GM12878 (cell line): ENCODE data around the gene SGK2. TPM values are rescaled to one million over a fixed set of nuclear protein-coding genes. Genes with fewer than 3 reads are reported as not detected.

ENCODE experiments used
- ATAC-seq: fragments of 200-7000 bp; cut with Tn5 transposase; 3 replicates; pipeline ENCODE4 v1.9.1; 2020; ENCODE audit warnings: mild to moderate bottlenecking, moderate library complexity
- BruUV-seq: library from RNA; stranded (reverse); fragments of 400-500 nt; replicated peaks from 2 replicates; lab custom pipeline; 2021; lab: Mats Ljungman, UMichigan
- CTCF ChIA-PET: fragments of 300-600 bp; sonication (Branson Sonifier 250); formaldehyde crosslinking; extraction: SDS; loops from one replicate; lab custom pipeline; 2021; ENCODE audit warnings: inconsistent platforms; lab: Yijun Ruan, JAX
- POLR2A ChIA-PET: fragments of 350-600 bp; formaldehyde crosslinking; extraction: SDS; loops from one replicate; lab custom pipeline; 2021; ENCODE audit warnings: inconsistent platforms; lab: Charles Lee
- RAD21 ChIA-PET: fragments of 300-600 bp; sonication (Branson Sonifier 250); formaldehyde crosslinking; loops from one replicate; lab custom pipeline; 2023; ENCODE audit warnings: antibody characterized with exemption; ENCODE audit not compliant: unreplicated experiment; lab: Charles Lee
- SMC1A ChIA-PET: fragments of 300-600 bp; sonication (Branson Sonifier 250); formaldehyde crosslinking; loops from one replicate; lab custom pipeline; 2023; ENCODE audit not compliant: unreplicated experiment, uncharacterized antibody; lab: Charles Lee
- DNase-seq: peaks from one replicate; pipeline ENCODE4 v3.0.0-alpha.2; 2011; ENCODE audit warnings: low read depth, low spot score
- FAIRE-seq: peaks from 3 replicates; lab custom pipeline; 2011; peaks lifted over from hg19 to GRCh38; lab: Jason Lieb, UNC
- H2AFZ ChIP-seq: 2 replicates; pipeline ENCODE4 v1.6.0; 2011; ENCODE audit warnings: low read depth, low read length, control low read depth; ENCODE audit not compliant: control insufficient read depth
- H3K27ac ChIP-seq: 2 replicates; pipeline ENCODE4 v1.5.1; 2011; ENCODE audit warnings: control low read depth; ENCODE audit not compliant: control insufficient read depth, insufficient read depth
- H3K27me3 ChIP-seq, 2 experiments: replicated peaks in 1 of 2; 2 replicates each; pipeline versions ENCODE4 v1.6.0 to v1.6.1; 2011; ENCODE audit warnings: low read length in 1 of 2; ENCODE audit not compliant: control insufficient read depth in 2 of 2, insufficient read depth in 2 of 2
- H3K36me3 ChIP-seq, 2 experiments: 2 replicates each; pipeline ENCODE4 v1.5.1; 2011; ENCODE audit warnings: low read length in 1 of 2; ENCODE audit not compliant: control insufficient read depth in 2 of 2, insufficient read depth in 2 of 2
- H3K4me1 ChIP-seq: 2 replicates; pipeline ENCODE4 v1.6.1; 2011; ENCODE audit warnings: mild to moderate bottlenecking, low read length, moderate library complexity, mixed read lengths; ENCODE audit not compliant: control insufficient read depth, insufficient read depth
- H3K4me2 ChIP-seq: 2 replicates; pipeline ENCODE4 v1.6.0; 2011; ENCODE audit warnings: control low read depth; ENCODE audit not compliant: control insufficient read depth, insufficient read depth
- H3K4me3 ChIP-seq: fragments of 200-600 bp; sonication (generic); 2 replicates; pipeline ENCODE4 v1.5.1; 2016
- H3K79me2 ChIP-seq: 2 replicates; pipeline ENCODE4 v1.6.0; 2011; ENCODE audit warnings: low read length; ENCODE audit not compliant: control insufficient read depth, insufficient read depth
- H3K9ac ChIP-seq: 2 replicates; pipeline ENCODE4 v1.8.0; 2011; ENCODE audit warnings: low read length, control low read depth, mixed read lengths; ENCODE audit not compliant: control insufficient read depth, insufficient read depth
- H3K9me3 ChIP-seq: replicated peaks from 3 replicates; pipeline ENCODE4 v1.5.1; 2011; ENCODE audit warnings: mild to moderate bottlenecking, low read length; ENCODE audit not compliant: control insufficient read depth, insufficient read depth
- H4K20me1 ChIP-seq: 2 replicates; pipeline ENCODE4 v1.6.0; 2011; ENCODE audit not compliant: control insufficient read depth, insufficient read depth
- GATAD2B ChIP-seq: fragments of 450-650 bp; conservative IDR thresholded peaks from 2 replicates; pipeline ENCODE4 v1.6.1; 2017; ENCODE audit warnings: low read depth, mild to moderate bottlenecking, moderate library complexity
- KLF5 ChIP-seq: fragments of 450-650 bp; IDR thresholded peaks from 2 replicates; pipeline ENCODE4 v1.6.1; 2014; ENCODE audit warnings: mild to moderate bottlenecking; ENCODE audit not compliant: partially characterized antibody
- NR2C2 ChIP-seq: IDR thresholded peaks from 2 replicates; pipeline ENCODE4 v1.6.1; 2011; ENCODE audit warnings: borderline replicate concordance, low read depth; ENCODE audit not compliant: control insufficient read depth, insufficient read length
- POLR2AphosphoS5 ChIP-seq: IDR thresholded peaks from 2 replicates; pipeline ENCODE4 v1.6.1; 2011; ENCODE audit warnings: mild to moderate bottlenecking, low read length, inconsistent platforms
- SMC3 ChIP-seq: IDR thresholded peaks from 2 replicates; pipeline ENCODE4 v1.6.1; 2011; ENCODE audit warnings: low read length, improper control_type of control experiment, borderline replicate concordance
- SUPT20H ChIP-seq: IDR thresholded peaks from 2 replicates; pipeline ENCODE4 v1.6.1; 2011; ENCODE audit warnings: low read depth, mild to moderate bottlenecking, low read length, moderate library complexity, borderline replicate concordance; ENCODE audit not compliant: control insufficient read depth
- ZNF687 ChIP-seq: fragments of 450-650 bp; IDR thresholded peaks from 2 replicates; pipeline ENCODE4 v1.6.1; 2017; ENCODE audit warnings: mild to moderate bottlenecking, moderate library complexity
- WGBS: methylation state at CpG from one replicate; pipeline ENCODE4 v1.1.6; 2016; ENCODE audit warnings: low lambda C conversion rate; ENCODE audit not compliant: insufficient replicate concordance, insufficient coverage; ENCODE audit errors: missing lambda C conversion rate; 5-methylcytosine and 5-hydroxymethylcytosine counted together
- in situ Hi-C: fragments of 300-500 bp; cut with MboI; formaldehyde crosslinking; loops from 9 replicates; pipeline ENCODE4 v1.14.3; 2018; ENCODE audit warnings: mixed read lengths
- intact Hi-C: fragments of 100-400 bp; cut with micrococcal nuclease; formaldehyde crosslinking; loops from one replicate; pipeline ENCODE4 v1.14.2; 2022; ENCODE audit not compliant: unreplicated experiment
- polyA plus RNA-seq, 11 experiments: library from polyadenylated mRNA; depleted of rRNA in 4 of 11; unstranded in 6 of 11; stranded (reverse) in 5 of 11; fragments of >200 nt; fragmentation: Nextera tagmentation in 4 of 11; fragmentation: Illumina TruSeq in 1 of 11; extraction: Ambion mirVana in 4 of 11; extraction: Trizol in 1 of 11; gene quantifications; 1 replicate in 1 of 11; 2 replicates in 10 of 11; pipeline versions ENCODE4 v1.2.1 to v1.2.3, GENCODE V29; 2011 to 2016; ENCODE audit warnings: inconsistent platforms in 2 of 11, missing spikeins in 2 of 11, low read depth in 1 of 11
- total RNA-seq, 4 experiments: library from RNA; depleted of rRNA in 3 of 4; stranded (reverse); fragments of >200 nt in 3 of 4; fragmentation: Illumina TruSeq in 1 of 4; extraction: Trizol in 1 of 4; gene quantifications; 2 replicates each; pipeline versions ENCODE4 v1.2.1 to v1.2.3, GENCODE V29; 2013 to 2021

Gene SGK2
- total and polyA plus RNA-seq, 10 of the 15 experiments (the other 5 are each of a cell fraction or from before 2014, with no cell fraction given): 0.04 to 0.96 (median 0.22) TPM; not detected in 3

GRCh38 chr20:43511879-43512278 lies 46.9 kb upstream of the SGK2 start:
- H3K9me3 ChIP-seq: no peaks in the 10 kb centered on the region
- ATAC-seq: no peak
- H2AFZ ChIP-seq: no peak overlapping the region
- H3K9ac ChIP-seq: no peak overlapping the region
- DNase-seq: no peak
- no peak overlapping the region for H3K4me3 ChIP-seq
- ChIA-PET POLR2A (no interaction called here), RAD21 (no interaction called here), CTCF (no interaction called here), SMC1A (no interaction called here)
- no peaks in the 10 kb centered on the region for H3K36me3 ChIP-seq
- H4K20me1 ChIP-seq: no peaks in the 10 kb centered on the region
- H3K27me3 ChIP-seq: peaks cover 2 to 8% of the 10 kb centered on the region in 2 experiments; a peak in 2 of 4 replicates
- peaks cover 3% of the 10 kb centered on the region; the same call in 1 of the 2 replicates for H3K4me1 ChIP-seq
- H3K27ac ChIP-seq: no peak overlapping the region
- FAIRE-seq: no peak
- H3K79me2 ChIP-seq: peaks cover 2% of the 10 kb centered on the region
- in situ Hi-C loops: no loop called here
- intact Hi-C loops: loop anchor here (5.0 kb wide), 1 partner anchor 55 kb away; the partner anchor contains the start of gene SRSF6
- TF ChIP-seq NR2C2 (no peak), ZNF687 (no peak), SMC3 (no peak), POLR2AphosphoS5 (no peak), GATAD2B (no peak), SUPT20H (no peak), KLF5 (no peak)
- H3K4me2 ChIP-seq: no peak overlapping the region
- WGBS: 53% methylated on average over 1 of the region's 1 CpG
- no TSS peak for BruUV-seq
